B cell (primary cell): ENCODE results near the gene ENTPD1.

Source experiments
- EZH2 ChIP-seq: IDR thresholded peaks from 2 replicates; pipeline ENCODE4 v1.6.1; 2012; ENCODE audit warnings: borderline replicate concordance, low read depth, mild to moderate bottlenecking, moderate library complexity, low read length; ENCODE audit not compliant: insufficient read depth, poor library complexity, severe bottlenecking
- TF ChIP-seq, protein P1 (sequence below): fragments of 200-600 bp; IDR thresholded peaks from one replicate; pipeline ENCODE4 v1.8.0; 2022; ENCODE audit warnings: antibody characterized with exemption, mild to moderate bottlenecking

DNA sequence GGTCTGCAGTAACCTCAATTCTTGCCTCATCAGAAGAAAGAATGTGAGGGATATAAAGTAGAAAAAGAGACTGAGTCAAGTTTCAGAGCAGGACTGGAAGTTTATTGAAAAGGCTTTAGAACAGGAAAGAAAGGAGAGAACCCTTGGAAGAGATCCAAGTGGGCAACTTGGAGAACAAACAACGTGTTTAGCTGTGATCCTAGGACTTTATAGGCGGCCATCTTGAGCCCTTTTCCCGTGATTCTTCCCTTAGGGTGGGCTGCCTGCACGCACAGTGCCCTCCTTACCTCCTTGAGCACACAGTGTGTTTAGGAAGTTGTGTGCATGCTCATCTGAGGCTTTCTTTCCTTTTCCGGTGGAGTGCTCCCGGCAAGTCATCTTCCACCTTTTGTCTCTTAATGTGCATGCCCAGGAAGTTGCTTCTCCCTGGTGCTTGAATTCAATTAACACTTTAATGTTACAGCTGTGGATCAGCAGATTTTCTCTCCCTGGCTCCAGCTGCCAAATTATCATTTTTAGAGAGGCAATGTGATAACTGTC is 59.8 kb downstream of the ENTPD1 start:
- TF ChIP-seq, protein P1, sequence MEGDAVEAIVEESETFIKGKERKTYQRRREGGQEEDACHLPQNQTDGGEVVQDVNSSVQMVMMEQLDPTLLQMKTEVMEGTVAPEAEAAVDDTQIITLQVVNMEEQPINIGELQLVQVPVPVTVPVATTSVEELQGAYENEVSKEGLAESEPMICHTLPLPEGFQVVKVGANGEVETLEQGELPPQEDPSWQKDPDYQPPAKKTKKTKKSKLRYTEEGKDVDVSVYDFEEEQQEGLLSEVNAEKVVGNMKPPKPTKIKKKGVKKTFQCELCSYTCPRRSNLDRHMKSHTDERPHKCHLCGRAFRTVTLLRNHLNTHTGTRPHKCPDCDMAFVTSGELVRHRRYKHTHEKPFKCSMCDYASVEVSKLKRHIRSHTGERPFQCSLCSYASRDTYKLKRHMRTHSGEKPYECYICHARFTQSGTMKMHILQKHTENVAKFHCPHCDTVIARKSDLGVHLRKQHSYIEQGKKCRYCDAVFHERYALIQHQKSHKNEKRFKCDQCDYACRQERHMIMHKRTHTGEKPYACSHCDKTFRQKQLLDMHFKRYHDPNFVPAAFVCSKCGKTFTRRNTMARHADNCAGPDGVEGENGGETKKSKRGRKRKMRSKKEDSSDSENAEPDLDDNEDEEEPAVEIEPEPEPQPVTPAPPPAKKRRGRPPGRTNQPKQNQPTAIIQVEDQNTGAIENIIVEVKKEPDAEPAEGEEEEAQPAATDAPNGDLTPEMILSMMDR = no peak
- no peak for TF ChIP-seq EZH2
